ENCODE measurements around the gene TRAP1.
"Not testable (repeated sequence)": the region's sequence is repeated elsewhere in the genome, so short reads cannot be mapped to it uniquely, and the experiment has no call there.

TRAP1 gene

DNA sequence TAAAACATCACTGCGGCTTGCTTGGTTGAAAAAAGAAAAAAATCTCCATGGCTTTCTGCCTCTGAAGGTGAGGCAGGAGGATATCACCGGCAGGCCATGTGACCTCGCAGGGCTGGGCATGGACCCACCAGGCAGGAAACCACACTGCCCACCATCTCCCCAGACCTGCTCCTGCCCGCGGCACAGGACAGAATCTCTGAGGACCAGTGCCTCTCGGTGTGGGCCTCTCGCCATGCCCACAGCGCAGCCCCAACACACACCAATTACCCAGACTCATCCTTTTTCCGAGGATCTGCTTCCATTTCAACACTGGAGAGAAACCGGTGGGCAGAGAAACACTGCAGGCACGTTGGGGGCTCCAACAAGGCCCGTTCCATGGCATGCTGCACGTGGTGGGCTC, 46.6 kb downstream of the TRAP1 start:
- DNase-seq = no peak

DNA sequence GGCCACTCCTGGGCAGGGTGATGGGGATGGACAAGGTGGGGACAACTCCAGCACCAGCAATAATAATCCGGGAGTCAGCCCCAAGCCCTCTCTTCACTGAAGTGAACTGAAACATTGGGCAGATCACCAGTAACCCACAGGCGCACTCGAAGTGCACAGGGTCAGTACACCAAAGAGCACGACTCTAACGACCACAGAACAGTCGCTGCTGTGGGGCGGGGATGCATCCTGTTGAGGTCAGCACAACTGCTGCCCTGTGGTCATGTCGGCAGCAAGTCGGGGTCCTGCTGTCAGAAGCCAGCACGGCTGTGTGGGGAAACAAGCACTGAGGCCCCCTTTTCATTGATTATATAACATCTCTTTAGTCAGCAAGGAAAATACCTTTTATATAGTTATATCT, 48.2 kb downstream of the TRAP1 start:
- no peak for DNase-seq

DNA sequence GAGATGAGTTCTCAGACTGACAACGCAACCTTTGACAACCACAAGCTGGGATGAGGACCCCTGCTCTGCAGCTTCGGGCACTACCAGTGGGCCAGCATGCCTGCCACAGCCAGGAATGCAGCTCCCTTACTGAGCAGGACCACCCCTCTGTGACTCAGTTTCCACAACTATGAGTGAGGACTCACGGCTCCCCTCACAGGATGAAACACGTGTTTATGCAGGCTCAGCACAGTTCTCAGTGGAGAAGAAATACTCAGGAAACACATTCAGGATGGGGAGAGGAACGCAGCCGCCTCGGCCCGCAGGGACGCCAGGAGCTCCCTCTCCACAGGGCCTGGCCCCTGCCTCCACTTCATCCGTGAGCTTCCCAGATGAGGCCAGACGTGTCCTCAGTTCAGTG, 48.7 kb downstream of the TRAP1 start:
- no peak for DNase-seq

DNA sequence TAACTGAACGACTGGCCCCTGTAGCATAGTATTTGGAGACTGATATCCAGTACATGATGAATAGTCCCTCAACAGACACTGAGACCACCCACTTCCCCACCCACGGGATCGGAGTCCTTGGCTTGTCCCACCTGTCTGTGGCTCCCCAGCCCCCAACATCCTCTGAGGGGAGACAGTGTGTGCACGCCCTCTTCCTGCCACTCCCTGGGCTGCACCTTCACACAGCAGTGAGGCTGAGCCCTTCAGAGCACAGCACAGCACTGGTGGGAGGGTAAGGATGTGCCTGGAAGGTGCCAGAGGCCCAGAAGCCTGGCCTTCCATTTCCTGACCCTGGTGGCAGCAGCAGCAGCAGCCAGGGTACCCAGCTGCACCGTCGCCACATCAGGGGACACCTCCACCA, 51.8 kb downstream of the TRAP1 start:
- no peak for DNase-seq

DNA sequence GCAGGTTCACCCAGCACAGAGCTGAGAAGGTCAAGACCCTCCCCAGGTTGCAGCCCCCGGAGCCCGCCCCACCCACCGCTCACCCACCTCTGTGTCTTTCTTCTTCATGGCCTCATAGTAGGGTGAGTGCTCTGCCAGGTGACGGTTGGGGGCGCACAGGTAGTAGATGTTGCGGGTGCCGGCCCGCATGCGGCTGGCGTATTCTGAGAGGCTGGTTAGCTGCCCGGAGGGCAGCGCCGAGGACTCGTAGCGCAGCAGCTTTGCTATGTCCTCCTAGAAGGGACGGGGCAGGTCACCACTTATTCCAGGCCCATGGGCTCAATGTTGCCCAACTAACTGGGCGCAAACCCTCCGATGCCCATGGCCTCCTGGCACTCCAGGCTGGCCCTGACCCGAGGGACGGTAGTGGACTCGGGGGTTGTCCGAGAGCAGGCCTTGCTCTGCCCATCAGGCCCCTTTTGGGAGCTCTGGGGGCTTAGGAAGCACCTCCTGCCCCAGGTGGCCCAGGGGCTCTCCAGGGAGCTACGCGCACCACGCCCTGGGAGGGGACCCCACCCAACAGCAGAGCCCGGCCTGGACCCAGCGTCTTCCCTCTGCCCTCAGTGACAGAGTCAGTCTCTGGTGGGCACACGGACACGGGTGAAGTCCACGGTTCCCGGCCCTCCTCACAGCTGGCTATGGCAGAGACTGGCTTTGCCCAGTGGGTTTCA, 53.0 kb downstream of the TRAP1 start:
- no peak for DNase-seq

DNA sequence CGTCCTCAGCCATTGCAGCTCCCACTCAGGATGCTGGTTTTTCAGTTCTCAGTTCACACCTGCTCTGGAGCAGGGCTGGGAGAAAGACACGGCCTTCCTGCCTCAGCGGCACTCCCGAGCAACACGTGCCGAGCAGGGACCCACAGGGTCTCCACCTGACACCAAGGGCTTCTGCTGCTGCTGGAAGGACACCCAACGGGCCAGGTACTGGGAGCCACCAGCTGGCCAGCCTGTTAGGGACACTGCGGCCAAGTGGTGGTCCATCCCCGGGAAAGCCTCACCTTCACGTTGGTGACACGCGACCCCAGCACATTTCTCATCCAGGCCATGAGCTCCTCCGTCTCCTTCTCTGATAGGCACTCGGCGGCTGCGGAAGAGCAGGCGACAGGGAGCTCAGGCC, 54.7 kb downstream of the TRAP1 start:
- no peak for DNase-seq

DNA sequence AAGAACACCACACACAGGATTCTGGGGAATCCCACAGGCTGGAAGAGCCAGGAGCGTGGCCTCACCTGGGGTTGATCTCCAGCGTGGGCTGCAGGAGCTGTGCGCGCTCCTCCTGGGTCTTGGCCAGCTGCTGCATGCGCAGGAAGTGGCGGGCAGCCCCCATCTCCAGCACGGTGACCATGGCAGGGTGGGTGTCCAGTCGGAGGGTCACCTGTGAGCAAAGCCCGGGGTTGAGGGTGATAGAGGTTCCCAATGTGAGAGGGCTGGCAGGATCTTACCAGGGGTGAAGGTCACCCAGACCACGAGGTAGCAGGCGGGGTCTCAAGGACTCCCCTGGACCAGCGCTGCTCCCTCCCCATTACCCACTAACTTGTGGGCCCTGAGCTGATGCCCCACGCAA, 55.4 kb downstream of the TRAP1 start:
- DNase-seq = no peak

DNA sequence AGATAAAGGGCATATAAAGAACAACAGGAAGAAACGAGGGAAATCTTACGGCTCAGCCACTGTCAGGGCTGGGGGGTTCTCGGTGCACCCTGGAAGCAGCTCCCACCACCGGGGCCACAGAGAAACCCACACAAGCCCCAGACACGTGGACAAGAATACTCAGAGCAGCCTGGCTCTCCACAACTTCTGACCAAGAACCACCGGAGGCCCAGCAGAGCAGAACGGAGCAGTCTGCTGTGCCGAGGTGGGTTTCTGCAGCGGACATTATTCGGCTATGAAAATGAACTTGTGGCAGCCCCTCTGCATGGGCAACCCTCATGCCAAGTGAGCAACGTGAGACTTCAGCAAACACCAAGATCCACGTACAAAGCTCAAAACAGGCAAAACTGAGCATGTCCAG, 56.0 kb downstream of the TRAP1 start:
- DNase-seq = no peak

DNA sequence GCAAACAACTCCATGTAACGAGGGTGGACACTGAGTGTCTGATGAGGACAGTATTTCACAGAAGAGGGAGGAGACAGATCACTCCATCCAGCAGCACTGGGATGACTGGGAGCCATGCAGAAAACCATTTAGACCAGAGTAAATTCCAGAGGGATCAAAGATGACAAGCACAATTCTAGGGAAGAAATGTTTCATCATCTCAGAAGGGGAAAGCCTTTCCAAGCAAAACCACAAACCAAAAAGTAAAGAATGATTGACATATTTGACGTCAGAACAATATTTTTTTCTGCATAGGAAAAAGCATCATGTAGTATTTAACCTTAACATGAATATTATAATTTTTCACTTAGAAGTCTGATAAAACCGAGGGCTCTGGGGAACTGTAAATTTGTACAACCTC, 58.1 kb downstream of the TRAP1 start:
- no peak for DNase-seq

DNA sequence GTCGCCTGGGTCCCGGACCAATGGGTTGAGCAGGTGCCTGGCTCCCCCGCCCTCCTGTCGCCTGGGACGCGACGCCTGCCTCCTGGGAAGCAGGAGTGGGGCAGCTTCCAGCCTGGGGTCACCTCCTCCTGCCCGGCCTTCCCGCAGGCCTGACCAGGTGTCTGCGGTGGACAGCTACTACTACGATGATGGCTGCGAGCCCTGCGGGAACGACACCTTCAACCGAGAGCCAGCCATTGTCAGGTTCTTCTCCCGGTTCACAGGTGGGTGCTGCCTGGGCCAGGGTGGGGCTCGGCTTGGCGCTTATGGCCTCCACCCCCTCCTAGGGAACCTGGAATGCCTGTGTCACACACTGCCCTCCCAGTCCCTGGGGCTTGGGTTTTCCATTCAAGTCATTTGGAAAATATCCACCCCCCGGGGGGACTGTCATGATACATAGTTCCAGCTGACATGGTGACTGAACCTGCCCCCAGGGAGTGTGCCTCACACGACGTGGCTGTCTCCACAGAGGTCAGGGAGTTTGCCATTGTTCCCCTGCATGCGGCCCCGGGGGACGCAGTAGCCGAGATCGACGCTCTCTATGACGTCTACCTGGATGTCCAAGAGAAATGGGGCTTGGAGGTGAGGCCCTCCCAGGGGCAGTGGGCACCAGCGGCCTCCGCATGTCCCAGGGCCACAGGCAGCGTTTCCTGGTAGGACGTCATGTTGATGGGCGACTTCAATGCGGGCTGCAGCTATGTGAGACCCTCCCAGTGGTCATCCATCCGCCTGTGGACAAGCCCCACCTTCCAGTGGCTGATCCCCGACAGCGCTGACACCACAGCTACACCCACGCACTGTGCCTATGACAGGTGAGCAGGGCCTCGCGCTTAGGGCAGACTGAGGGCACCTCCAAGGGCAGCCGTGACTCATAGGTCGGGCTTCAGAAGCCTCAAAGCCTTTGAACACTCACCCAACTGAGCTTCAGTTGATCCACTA, 60.5 kb downstream of the TRAP1 start:
- no peak for DNase-seq

DNA sequence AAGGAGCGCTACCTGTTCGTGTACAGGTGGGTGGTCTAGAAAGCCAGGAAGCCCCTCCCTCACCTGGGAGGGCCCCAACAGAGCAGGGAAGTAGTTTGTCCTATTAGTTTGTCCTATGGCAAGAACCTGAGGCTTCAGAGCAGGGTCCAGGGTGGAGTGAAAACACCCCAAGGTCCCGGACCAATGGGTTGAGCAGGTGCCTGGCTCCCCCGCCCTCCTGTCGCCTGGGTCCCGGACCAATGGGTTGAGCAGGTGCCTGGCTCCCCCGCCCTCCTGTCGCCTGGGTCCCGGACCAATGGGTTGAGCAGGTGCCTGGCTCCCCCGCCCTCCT, 61.2 kb downstream of the TRAP1 start:
- DNase-seq = not testable (repeated sequence)

DNA sequence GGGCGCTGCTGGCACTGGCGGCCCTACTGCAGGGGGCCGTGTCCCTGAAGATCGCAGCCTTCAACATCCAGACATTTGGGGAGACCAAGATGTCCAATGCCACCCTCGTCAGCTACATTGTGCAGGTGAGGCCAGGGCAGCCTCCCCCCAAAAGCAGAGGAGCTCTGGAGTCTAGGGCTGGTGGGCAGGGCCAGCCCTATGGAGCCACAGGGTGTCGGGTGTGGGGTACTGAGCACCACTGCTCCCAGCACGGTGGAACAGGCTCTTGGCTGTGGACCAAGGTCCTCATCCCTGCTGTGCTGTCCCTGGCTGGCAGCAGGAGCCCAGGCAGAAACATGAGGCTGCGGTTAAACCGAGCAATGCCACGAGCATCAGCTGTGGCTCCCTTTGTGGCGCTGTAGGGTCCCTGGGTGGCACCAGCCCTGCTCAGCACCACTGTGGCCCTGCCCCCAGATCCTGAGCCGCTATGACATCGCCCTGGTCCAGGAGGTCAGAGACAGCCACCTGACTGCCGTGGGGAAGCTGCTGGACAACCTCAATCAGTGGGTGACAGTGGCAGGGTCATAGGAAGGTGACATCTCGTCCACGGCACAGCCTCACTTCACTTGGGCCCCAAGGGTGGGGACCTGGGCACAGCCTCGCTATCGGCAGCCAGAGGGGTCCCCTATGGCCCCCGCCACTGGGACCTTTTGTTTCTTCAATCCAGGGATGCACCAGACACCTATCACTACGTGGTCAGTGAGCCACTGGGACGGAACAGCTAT, 61.7 kb downstream of the TRAP1 start:
- no peak for DNase-seq

DNA sequence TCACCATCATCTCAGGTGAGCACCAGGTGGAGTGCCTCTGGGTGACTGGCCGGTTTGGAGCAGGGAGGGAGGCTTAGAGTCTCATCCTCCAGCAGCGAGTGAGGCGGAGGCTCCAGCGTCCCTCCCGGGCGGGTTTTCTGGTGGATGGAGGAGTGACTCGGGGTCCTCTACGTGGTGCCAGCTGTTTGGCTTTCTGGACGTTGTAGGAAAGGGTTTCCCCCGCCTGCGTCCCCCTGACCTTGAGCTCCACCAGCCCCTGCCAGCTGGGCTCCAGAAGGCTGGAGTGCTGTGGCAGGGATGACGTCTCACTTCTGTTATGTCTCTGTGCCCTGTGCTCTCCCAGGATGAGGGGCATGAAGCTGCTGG, 62.3 kb downstream of the TRAP1 start:
- DNase-seq = no peak

DNA sequence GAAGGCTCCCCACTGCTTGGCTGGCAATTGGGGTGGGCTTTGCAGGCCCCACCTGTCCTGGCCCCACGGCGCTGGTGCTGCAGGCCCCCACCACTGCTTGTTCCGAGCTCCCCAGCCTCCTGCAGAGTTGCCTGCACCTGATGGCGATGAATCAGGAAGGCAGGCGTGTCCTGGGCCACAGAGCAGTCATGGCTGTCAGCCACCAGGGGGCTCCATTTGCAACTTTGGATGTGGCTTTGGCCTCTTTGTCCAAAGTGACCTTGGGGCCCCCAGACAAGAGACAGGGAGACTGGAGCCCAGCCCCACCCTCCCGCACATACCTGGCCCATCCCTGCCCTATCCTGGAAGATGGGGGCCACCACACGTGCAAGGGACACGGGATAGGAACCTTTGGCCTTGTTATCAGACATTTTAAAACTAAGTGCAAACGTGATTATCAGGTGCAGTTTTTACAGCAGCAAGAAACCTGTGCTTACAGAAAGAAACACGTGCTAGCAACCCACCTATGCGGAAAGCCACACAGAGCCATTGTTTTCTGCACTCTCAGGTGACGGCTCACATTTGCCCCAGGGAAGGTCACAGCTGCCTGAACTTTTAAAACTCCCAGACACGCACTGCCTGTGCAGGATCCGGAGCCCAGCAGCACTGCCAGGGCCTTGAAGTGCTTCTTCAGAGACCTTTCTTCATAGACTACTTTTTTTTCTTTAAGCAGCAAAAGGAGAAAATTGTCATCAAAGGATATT, 62.9 kb downstream of the TRAP1 start, which contains the start of gene DNASE1:
Gene DNASE1 (plus strand): TSS at position 443 of the 743 bp plus-strand sequence. CDS start 683 bp downstream, outside the sequence.
- DNase-seq = peak; percentile 65

DNA sequence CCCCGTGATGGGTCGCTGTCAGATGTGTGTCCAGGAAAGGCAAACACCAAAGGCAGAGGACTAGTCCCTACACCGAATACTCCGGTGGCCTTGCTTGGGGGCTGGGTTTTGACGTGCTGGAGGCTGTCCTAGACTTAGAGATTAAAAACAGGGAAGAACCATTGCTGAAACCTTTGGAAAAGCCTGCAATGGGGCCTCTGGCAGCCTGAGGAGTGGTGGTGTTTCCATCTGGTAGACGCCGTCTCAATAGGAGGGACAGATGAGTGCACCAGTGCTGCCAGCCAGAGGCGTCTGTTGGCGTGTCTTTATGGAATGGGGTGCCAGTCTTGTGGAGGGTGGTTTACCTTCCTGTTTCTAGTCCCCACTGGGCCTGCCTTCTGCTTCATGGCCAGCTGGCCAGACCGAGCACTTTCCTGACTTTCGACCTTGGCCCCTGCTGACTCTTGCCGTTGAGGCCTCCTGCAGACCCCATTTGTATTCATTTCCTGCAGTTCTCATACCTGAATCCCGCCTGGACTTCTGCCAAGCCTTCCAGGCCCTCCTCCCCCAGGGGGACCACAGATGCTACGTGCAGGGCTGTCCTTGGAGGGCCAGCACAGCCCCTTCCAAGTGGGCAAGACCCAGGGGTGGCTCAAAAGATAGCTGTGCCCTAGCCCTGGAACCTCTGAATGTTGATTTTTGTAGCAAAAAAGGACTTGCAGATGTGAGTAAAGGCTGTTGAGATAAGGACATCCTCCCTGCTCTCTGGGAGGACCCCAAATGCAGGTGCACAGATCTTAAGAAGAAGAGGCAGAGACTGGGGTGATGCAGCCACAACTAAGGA, 64.7 kb downstream of the TRAP1 start:
- no peak for DNase-seq

DNA sequence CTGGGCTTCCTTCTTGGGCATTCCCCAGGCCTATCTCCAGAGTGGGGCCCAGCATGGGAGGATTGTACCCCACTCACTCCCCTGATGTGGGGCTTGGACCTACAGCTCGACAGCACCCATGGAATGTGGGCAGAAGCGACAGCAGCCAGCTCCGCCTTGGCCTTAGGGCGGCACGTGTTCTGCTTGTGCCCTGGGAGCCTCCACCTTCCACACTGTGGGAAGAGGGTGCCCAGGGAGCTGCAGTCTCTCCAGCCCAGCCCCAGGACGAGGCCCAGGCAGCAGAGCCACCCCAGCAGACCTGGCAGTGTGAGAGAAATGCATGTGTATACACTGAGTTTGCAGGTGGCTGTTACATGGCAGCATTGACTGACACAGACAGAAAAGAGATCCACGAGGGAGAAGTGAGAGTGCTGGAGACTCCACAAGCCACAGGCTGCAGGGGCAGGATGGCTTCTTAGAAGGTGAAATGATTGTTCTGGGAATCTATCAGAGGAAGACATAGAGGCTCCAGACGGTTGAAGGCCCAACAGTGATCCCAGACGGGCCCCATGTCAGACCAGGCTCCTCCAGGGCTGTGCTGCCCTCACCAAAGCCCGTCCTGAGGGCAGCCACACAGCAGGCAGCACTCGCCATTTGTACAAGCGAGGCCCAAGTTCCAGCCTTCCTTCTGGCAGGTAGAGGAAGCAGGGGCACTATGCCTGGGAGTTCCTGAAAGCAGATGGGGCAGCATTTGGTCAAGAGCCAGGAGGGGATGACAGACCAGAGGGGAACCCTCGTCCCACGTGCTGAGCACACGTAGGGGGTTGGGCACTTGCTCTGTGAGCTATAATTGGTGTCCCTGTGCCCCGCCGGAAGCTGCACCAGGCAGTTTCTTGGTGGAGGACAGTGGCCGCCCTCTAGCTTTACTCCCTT, 65.6 kb downstream of the TRAP1 start:
- no peak for DNase-seq

DNA sequence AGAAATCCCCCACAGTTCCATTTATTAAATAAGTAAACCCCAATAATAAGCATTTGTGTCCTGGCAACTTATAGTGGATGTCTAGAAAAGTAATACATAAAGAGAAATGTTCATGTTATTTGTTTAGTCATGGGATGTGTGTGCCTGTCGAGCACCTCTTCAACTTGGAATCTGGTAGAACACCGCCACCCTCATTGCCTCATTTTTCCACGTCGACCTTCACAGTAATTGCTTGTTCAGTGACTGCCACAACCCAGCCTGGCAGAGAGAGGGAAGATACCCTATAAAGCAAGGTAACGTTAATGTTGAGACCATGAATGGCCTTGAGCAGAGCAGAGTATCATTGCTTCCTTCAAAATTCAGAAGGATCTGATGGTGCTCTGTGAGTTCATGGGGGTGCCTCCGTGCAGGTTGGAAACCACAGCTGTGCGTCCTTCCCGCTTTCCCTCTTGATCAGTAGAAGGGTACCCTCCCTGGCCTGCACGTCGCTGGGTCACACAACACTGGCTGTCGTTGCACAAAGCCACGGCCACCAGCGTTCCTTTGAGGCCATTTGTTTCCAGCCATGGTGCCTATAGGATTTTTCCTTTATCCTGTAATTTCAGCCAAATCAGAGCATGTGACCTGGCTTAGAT, 66.6 kb downstream of the TRAP1 start:
- no peak for DNase-seq

DNA sequence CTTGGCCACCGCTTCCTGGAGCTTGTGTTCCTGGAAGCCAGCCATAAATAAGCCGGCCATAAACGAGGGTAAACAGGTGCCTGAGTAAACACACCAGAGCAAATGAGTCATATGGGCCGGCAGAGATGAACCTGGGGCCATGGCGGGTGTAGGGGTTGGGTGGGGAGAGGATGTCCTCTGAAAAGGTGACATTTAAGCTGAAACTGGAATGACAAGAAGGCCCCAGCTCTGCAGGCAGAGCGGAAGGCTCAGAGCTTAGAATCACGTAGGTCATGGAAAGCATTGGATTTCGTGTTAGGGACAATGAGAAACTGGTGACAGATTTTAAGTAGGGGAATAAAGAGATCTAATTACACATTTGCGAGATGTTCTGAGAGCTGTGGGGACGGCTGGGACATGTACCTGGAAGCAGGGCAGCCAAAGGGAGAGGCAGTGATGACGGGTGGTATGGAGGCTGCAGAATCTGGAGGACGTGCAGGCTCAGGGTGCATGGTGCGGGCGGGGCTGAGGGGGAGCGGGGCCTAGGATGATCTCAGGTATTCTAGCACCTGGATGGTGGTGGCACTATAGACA, 70.9 kb downstream of the TRAP1 start:
- DNase-seq = no peak

DNA sequence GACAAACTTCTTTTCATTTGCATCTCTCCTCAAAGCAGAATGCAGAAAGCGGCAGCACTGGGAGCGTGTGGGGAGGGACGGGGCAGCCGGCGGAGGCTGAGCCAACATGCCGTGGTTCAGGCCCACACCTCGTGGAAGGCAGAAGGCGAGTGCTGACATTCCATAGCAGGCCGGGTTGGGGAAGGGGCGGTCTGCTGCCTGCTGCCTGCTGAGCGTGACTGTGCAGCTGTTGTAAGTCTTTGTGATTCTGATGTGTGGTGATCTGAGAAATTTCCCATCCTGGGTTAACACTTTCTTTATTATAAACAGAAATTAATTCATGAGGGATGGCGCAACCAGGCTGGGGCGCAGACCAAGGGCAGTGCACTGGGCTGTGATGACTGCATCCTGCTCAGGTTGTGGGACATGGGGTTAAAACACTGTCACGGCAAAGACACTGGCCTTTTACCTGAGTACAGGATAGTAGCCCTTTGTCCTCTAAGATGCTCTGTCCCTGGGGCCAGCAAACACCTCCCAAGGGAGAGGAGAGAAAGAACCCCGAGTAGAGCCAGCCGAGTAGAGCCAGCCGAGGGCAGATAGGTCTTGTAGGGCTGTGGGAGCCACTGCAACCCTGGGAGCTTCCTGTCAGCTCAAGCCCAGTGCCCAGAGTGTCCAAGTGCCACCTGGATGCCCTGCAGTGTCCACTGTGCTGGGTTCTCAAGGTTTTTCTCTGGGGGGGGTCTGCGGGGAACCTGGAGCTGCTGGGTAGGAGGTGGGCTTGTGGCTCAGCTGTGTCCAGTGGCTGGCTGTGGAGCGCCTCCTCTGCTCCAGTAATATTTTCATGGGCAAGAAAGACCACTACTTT, 71.6 kb downstream of the TRAP1 start:
- no peak for DNase-seq

Measured in NCI-H82 (cell line).